ENCODE measurements around the gene TMEM219. TPM values are rescaled to one million over a fixed set of nuclear protein-coding genes. Genes with fewer than 3 reads are reported as not detected.
A peak's percentile ranks its signal among the peaks of the same experiment; 100 is the strongest.

Gene TMEM219, protein sequence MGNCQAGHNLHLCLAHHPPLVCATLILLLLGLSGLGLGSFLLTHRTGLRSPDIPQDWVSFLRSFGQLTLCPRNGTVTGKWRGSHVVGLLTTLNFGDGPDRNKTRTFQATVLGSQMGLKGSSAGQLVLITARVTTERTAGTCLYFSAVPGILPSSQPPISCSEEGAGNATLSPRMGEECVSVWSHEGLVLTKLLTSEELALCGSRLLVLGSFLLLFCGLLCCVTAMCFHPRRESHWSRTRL
- polyA plus RNA-seq (2012; rRNA removed): 95.0 and 101 TPM in 2 replicates
- polyA plus RNA-seq (2012; cell fraction: cytosol; rRNA removed): 66.9 and 81.3 TPM in 2 replicates
- polyA plus RNA-seq (2012; cell fraction: nucleus; rRNA removed): 186 and 201 TPM in 2 replicates

DNA sequence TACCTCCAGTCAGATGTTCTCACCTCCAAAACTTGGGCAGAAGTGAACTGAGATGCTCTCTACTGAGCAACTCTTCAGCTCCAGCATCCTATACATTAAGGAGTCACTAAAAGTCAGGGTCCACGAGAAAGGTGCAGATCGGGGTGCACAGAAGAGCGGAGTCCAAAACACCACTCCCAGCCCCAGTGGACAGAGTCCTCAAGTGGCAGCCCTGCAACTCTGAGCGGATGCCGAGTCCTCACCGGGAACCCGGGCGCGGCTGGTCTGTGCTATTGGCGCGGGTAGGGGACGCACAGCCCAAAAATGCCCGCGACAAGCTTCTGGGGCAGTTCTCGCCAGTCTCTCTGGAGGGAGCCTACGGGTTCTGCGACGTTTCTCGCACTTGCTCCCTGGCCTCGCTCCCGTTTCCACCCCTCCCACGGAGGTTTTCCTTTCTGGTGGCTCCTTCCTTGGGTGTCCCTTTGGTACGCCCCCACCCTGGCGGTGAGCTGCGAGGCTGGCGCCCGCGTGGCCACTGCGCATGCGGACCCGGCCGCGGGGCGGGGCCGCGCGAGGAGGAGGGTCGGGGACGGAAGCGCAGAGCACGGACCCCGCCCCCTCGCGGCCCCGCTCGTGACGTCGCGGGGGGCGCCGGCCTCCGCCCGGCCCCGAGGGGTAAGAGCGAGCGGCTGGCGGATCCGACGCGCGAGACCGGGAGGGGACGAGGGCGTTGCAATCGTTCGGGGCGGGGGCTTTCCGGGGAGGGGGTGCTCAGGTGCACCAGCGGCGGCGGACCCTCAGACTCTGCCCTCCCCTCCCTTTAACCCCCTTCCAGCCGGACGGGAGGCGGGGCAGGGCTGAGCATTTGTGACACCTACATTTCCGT is at the start of gene TMEM219:
TSS of gene TMEM219 (plus strand) at position 601 of the 865 bp plus-strand sequence. CDS start 1,065 bp downstream, outside the sequence.
- ChIA-PET CTCF (interaction anchor here (0.8 to 1.8 kb wide), 8 partner anchors 10 to 113 kb away, joined by 3 to 6 read pairs (median 5); partner anchors contain the start of genes ASPHD1, KCTD13 and SEZ6L2), POLR2A (interaction anchor here (0.6 to 1.9 kb wide), 9 partner anchors 11 to 127 kb away, joined by 3 to 10 read pairs (median 3); partner anchors contain the start of genes ALDOA, KCTD13 and TAOK2)
- Histone ChIP-seq H3K36me3 (replicated peaks in 1 of 2; ENCODE audit: control insufficient read depth in 1 of 2, insufficient read depth in 2 of 2, low read length in 1 of 2) (peaks cover 0 to 5% of the 10 kb centered on the region in 2 experiments), H3K27me3 (ENCODE audit: insufficient read depth) (no peaks in the 10 kb centered on the region), H3K4me1 (ENCODE audit: control insufficient read depth in 1 of 2, insufficient read depth in 2 of 2, low read depth in 1 of 2, low read length in 1 of 2) (peaks cover 0 to 15% of the 10 kb centered on the region in 2 experiments; a peak in 1 of 4 replicates), H3K4me2 (peak within 1 kb of the TSS; percentile 97), H3K9me3 (no peaks in the 10 kb centered on the region), H3F3A (replicated peaks; ENCODE audit: insufficient read depth) (peaks cover 7% of the 10 kb centered on the region), H3K79me2 (ENCODE audit: insufficient read depth) (peaks cover 2% of the 10 kb centered on the region), H3K9ac (peak within 1 kb of the TSS; percentile 77), H3K9me2 (no peaks in the 10 kb centered on the region), H3K4me3 (ENCODE audit: low read depth in 2 of 2, low read length in 1 of 2) (peak within 1 kb of the TSS; percentile 66 to 78), H2AFZ (ENCODE audit: low read depth) (peak within 1 kb of the TSS; percentile 96), H4K20me1 (ENCODE audit: insufficient read depth) (no peaks in the 10 kb centered on the region), H3K27ac (ENCODE audit: low read depth in 2 of 2, low read length in 1 of 2) (peak within 1 kb of the TSS; percentile 69 to 88)
- TF ChIP-seq GATA2 (CRISPR knock-in tag; IDR thresholded peaks at IDR 0.05): no peak
- peak; percentile 38 for TF ChIP-seq CHD2 (IDR thresholded peaks at IDR 0.05; ENCODE audit: low read length, partially characterized antibody)
- TF ChIP-seq, protein P1, sequence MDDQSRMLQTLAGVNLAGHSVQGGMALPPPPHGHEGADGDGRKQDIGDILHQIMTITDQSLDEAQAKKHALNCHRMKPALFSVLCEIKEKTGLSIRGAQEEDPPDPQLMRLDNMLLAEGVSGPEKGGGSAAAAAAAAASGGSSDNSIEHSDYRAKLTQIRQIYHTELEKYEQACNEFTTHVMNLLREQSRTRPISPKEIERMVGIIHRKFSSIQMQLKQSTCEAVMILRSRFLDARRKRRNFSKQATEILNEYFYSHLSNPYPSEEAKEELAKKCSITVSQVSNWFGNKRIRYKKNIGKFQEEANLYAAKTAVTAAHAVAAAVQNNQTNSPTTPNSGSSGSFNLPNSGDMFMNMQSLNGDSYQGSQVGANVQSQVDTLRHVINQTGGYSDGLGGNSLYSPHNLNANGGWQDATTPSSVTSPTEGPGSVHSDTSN (IDR thresholded peaks at IDR 0.05): no peak
- TF ChIP-seq USF1 (IDR thresholded peaks at IDR 0.05; ENCODE audit: borderline replicate concordance, low read depth): 0 out of 2 replicates have a peak, but pooled peaks have one; percentile 9
- TF ChIP-seq ELF1 (IDR thresholded peaks at IDR 0.05): 0 out of 2 replicates have a peak, but pooled peaks have one; percentile 18
- no peak for TF ChIP-seq FOXM1 (IDR thresholded peaks at IDR 0.05; ENCODE audit: low read depth)
- TF ChIP-seq POLR2AphosphoS5 (IDR thresholded peaks at IDR 0.05; ENCODE audit: low read depth, low read length): peak; percentile 65
- TF ChIP-seq EP300 (IDR thresholded peaks at IDR 0.05; ENCODE audit: borderline replicate concordance in 1 of 2, low read depth in 1 of 2, low read length in 1 of 2): peak in 1 of 2 experiments; percentile 26; a peak in 1 of 4 replicates
- peak; percentile 78; the same call in 1 of the 2 replicates for TF ChIP-seq MAX (IDR thresholded peaks at IDR 0.05; ENCODE audit: low read depth)
- 0 out of 2 replicates have a peak, but pooled peaks have one; percentile 21 for TF ChIP-seq GABPA (IDR thresholded peaks at IDR 0.05; ENCODE audit: low read depth)
- TF ChIP-seq TCF12 (IDR thresholded peaks at IDR 0.05): 0 out of 2 replicates have a peak, but pooled peaks have one; percentile 3
- peak; percentile 90 for TF ChIP-seq NRF1 (IDR thresholded peaks at IDR 0.05; ENCODE audit: low read depth, low read length)
- TF ChIP-seq TAF1 (IDR thresholded peaks at IDR 0.05; ENCODE audit: borderline replicate concordance, low read depth, low read length): peak; percentile 70; the same call in 1 of the 2 replicates
- TF ChIP-seq JUND (IDR thresholded peaks at IDR 0.05): no peak
- TF ChIP-seq, protein P2, sequence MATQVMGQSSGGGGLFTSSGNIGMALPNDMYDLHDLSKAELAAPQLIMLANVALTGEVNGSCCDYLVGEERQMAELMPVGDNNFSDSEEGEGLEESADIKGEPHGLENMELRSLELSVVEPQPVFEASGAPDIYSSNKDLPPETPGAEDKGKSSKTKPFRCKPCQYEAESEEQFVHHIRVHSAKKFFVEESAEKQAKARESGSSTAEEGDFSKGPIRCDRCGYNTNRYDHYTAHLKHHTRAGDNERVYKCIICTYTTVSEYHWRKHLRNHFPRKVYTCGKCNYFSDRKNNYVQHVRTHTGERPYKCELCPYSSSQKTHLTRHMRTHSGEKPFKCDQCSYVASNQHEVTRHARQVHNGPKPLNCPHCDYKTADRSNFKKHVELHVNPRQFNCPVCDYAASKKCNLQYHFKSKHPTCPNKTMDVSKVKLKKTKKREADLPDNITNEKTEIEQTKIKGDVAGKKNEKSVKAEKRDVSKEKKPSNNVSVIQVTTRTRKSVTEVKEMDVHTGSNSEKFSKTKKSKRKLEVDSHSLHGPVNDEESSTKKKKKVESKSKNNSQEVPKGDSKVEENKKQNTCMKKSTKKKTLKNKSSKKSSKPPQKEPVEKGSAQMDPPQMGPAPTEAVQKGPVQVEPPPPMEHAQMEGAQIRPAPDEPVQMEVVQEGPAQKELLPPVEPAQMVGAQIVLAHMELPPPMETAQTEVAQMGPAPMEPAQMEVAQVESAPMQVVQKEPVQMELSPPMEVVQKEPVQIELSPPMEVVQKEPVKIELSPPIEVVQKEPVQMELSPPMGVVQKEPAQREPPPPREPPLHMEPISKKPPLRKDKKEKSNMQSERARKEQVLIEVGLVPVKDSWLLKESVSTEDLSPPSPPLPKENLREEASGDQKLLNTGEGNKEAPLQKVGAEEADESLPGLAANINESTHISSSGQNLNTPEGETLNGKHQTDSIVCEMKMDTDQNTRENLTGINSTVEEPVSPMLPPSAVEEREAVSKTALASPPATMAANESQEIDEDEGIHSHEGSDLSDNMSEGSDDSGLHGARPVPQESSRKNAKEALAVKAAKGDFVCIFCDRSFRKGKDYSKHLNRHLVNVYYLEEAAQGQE (IDR thresholded peaks at IDR 0.05; ENCODE audit: low read depth, low read length): 0 out of 2 replicates have a peak, but pooled peaks have one; percentile 7
- TF ChIP-seq CTCF (IDR thresholded peaks at IDR 0.05): peak; percentile 43
- no peak for TF ChIP-seq SMC3 (IDR thresholded peaks at IDR 0.05; ENCODE audit: low read depth, low read length)
- no peak for TF ChIP-seq MXI1 (IDR thresholded peaks at IDR 0.05; ENCODE audit: low read depth, low read length)
- DNase-seq: peak; percentile 99
- 4% methylated on average over 29 of the region's 75 CpGs for WGBS (ENCODE audit: low lambda C conversion rate)

Measured in SK-N-SH (cell line).